Retinal pigment epithelial cell (primary cell): ENCODE data around the gene CACNA1C.

ENCODE experiments used
- DNase-seq: peaks from one replicate; pipeline ENCODE4 v3.0.0-alpha.2; 2010; ENCODE audit warnings: low read depth
- H3K4me3 ChIP-seq: 2 replicates; pipeline ENCODE4 v1.5.1; 2011; ENCODE audit warnings: mild to moderate bottlenecking, low read length, control low read depth, moderate library complexity
- CTCF ChIP-seq: conservative IDR thresholded peaks from 2 replicates; pipeline ENCODE4 v1.5.1; 2011; ENCODE audit warnings: low read depth, low read length, control low read depth, inconsistent platforms

Gene CACNA1C

DNA sequence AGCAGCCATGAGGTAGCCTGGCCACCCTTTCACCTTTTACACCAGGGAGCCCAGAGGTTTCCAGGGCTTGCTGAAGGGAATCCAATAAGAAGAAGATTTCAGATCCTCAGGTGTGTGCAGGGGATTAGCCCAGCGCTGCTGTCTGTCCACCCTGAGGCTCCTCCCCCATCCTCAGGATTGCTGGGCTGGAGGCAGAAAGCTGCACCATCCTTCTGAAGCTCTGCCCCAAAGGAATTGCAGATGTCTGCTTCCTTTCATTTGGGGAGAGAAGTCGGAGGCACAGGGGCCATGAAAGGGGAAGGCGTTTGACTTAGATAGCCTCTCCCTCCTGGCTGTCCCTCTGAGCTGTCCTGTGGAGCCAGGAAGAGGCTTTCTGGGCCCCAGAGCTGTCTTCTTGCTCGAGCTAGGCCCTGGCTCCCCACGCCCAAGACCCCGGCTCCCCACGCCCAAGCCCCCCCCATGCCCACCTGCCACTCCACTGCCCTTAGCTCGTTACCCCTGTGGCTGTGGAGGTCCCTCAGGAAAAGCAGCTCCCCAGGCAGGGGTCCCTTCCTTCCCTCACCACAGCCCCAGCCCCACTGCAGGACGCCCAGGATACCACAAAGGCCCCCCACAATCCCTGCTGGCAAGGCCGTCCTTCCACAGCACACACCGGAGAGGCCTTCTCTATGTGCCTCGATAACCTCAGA, 359.0 kb downstream of the CACNA1C start:
- no peak for TF ChIP-seq CTCF
- no peak for DNase-seq
- H3K4me3 ChIP-seq = no peak overlapping the region

- H3K4me3 ChIP-seq = no peak overlapping the region
- no peak for DNase-seq
- TF ChIP-seq CTCF = no peak
These were observed 359.5 kb downstream of the CACNA1C start for GRCh38 chr12:2412305-2412643.

- no peak for TF ChIP-seq CTCF
- H3K4me3 ChIP-seq = no peak overlapping the region
- no peak for DNase-seq
These were observed 360.5 kb downstream of the CACNA1C start for GRCh38 chr12:2413301-2413700.

DNA sequence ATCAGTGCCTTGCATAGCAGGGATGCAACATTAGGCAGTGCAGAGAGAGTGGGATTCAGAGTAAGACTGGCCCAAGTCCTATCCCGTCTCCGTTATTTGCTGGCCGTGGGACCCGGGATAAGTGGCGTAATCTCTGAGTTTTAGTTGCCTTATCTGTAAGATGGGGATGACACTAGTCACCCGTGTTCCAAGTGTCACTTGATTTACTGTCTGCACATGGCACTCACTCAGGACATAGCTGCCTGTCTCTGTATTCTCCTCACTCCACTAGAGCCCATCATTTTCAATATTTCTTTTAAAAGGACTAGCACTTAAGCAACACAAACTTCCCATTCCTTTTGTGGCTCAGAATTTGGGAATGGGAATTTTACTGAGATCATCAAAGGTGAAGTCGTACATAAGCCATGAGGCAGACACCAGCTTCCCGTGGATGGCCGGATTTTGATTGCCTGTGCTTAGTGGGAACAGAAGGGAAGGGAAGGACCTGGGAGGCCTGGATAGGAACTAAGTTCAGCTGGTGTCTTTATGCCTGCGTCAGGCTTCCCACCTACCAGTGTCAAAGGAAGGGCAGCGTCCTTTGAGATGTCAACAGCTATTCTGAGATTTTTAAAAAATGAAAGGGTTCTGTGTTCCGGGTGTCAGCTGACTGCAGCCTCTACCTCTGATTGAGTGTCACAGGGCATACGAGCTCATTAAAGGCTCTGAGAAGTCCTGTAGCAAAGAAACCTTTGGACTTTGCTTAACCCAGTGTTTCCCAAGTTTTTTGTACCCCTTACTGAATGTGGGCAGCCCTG, 361.4 kb downstream of the CACNA1C start:
- TF ChIP-seq CTCF = no peak
- H3K4me3 ChIP-seq = no peak overlapping the region
- no peak for DNase-seq

- no peak for DNase-seq
- H3K4me3 ChIP-seq = no peak overlapping the region
- no peak for TF ChIP-seq CTCF
These were observed 362.2 kb downstream of the CACNA1C start for GRCh38 chr12:2414810-2415567.

- no peak for DNase-seq
- H3K4me3 ChIP-seq = no peak overlapping the region
- no peak for TF ChIP-seq CTCF
These were observed 362.8 kb downstream of the CACNA1C start for GRCh38 chr12:2415568-2415944.
